ENCODE measurements around the gene ASTN2.

Gene ASTN2

GRCh38 chr9:116786737-116787136 lies 628.1 kb downstream of the ASTN2 start:
- no peak for DNase-seq
- no peak for TF ChIP-seq GATA1 (IDR thresholded peaks at IDR 0.05; ENCODE audit: low read depth, low read length)
- no peak for TF ChIP-seq POLR2A (IDR thresholded peaks at IDR 0.05; ENCODE audit: low read length)

GRCh38 chr9:116777116-116777515 lies 637.7 kb downstream of the ASTN2 start:
- no peak for TF ChIP-seq POLR2A (IDR thresholded peaks at IDR 0.05; ENCODE audit: low read length)
- TF ChIP-seq GATA1 (IDR thresholded peaks at IDR 0.05; ENCODE audit: low read depth, low read length): no peak
- no peak for DNase-seq

GRCh38 chr9:116774421-116775180 lies 640.3 kb downstream of the ASTN2 start:
- DNase-seq: no peak
- TF ChIP-seq GATA1 (IDR thresholded peaks at IDR 0.05; ENCODE audit: low read depth, low read length) (no peak), POLR2A (IDR thresholded peaks at IDR 0.05; ENCODE audit: low read length) (no peak)

GRCh38 chr9:116767219-116767618 lies 647.6 kb downstream of the ASTN2 start:
- TF ChIP-seq GATA1 (IDR thresholded peaks at IDR 0.05; ENCODE audit: low read depth, low read length) (no peak), POLR2A (IDR thresholded peaks at IDR 0.05; ENCODE audit: low read length) (no peak)
- no peak for DNase-seq

- TF ChIP-seq POLR2A (IDR thresholded peaks at IDR 0.05; ENCODE audit: low read length) (no peak), GATA1 (IDR thresholded peaks at IDR 0.05; ENCODE audit: low read depth, low read length) (no peak)
Measured at GRCh38 chr9:116765011-116765410, 649.8 kb downstream of the ASTN2 start.

GRCh38 chr9:116763770-116764169 lies 651.1 kb downstream of the ASTN2 start:
- DNase-seq: no peak
- TF ChIP-seq GATA1 (IDR thresholded peaks at IDR 0.05; ENCODE audit: low read depth, low read length) (no peak), POLR2A (IDR thresholded peaks at IDR 0.05; ENCODE audit: low read length) (no peak)

More at GRCh38 chr9:116765011-116765410, 649.8 kb downstream of the ASTN2 start:
- DNase-seq: no peak

GRCh38 chr9:116760636-116761035 lies 654.2 kb downstream of the ASTN2 start:
- no peak for TF ChIP-seq POLR2A (IDR thresholded peaks at IDR 0.05; ENCODE audit: low read length)
- TF ChIP-seq GATA1 (IDR thresholded peaks at IDR 0.05; ENCODE audit: low read depth, low read length): no peak
- DNase-seq: no peak

GRCh38 chr9:116757030-116757429 lies 657.8 kb downstream of the ASTN2 start:
- no peak for TF ChIP-seq GATA1 (IDR thresholded peaks at IDR 0.05; ENCODE audit: low read depth, low read length)
- TF ChIP-seq POLR2A (IDR thresholded peaks at IDR 0.05; ENCODE audit: low read length): no peak
- DNase-seq: no peak

GRCh38 chr9:116753389-116753788 lies 661.5 kb downstream of the ASTN2 start:
- DNase-seq: no peak
- TF ChIP-seq POLR2A (IDR thresholded peaks at IDR 0.05; ENCODE audit: low read length): no peak
- TF ChIP-seq GATA1 (IDR thresholded peaks at IDR 0.05; ENCODE audit: low read depth, low read length): no peak

GRCh38 chr9:116750510-116750909 lies 664.3 kb downstream of the ASTN2 start:
- no peak for TF ChIP-seq GATA1 (IDR thresholded peaks at IDR 0.05; ENCODE audit: low read depth, low read length)
- DNase-seq: no peak

- no peak for DNase-seq
- TF ChIP-seq POLR2A (IDR thresholded peaks at IDR 0.05; ENCODE audit: low read length) (no peak), GATA1 (IDR thresholded peaks at IDR 0.05; ENCODE audit: low read depth, low read length) (no peak)
Measured at GRCh38 chr9:116749772-116750171, 665.1 kb downstream of the ASTN2 start.

- TF ChIP-seq GATA1 (IDR thresholded peaks at IDR 0.05; ENCODE audit: low read depth, low read length): no peak
- TF ChIP-seq POLR2A (IDR thresholded peaks at IDR 0.05; ENCODE audit: low read length): no peak
- DNase-seq: no peak
Measured at GRCh38 chr9:116749176-116749575, 665.7 kb downstream of the ASTN2 start.

- no peak for DNase-seq
- TF ChIP-seq POLR2A (IDR thresholded peaks at IDR 0.05; ENCODE audit: low read length): no peak
- no peak for TF ChIP-seq GATA1 (IDR thresholded peaks at IDR 0.05; ENCODE audit: low read depth, low read length)
Measured at GRCh38 chr9:116741742-116742141, 673.1 kb downstream of the ASTN2 start.

- DNase-seq: no peak
- TF ChIP-seq GATA1 (IDR thresholded peaks at IDR 0.05; ENCODE audit: low read depth, low read length) (no peak), POLR2A (IDR thresholded peaks at IDR 0.05; ENCODE audit: low read length) (no peak)
Measured at GRCh38 chr9:116741086-116741740, 673.6 kb downstream of the ASTN2 start.

GRCh38 chr9:116737152-116737546 lies 677.7 kb downstream of the ASTN2 start:
- TF ChIP-seq POLR2A (IDR thresholded peaks at IDR 0.05; ENCODE audit: low read length) (no peak), GATA1 (IDR thresholded peaks at IDR 0.05; ENCODE audit: low read depth, low read length) (no peak)
- DNase-seq: peak; percentile 62 to 76

All from erythroblast (primary cell).